CD14-positive monocyte (primary cell): Measurements from ENCODE around the gene ANKRD44. TPM values are rescaled to one million over a fixed set of nuclear protein-coding genes. Genes with fewer than 3 reads are reported as not detected.

Experiments used
- DNase-seq, 3 donors: peaks; one replicate each; pipeline ENCODE4 v3.0.0-alpha.2; 2011 to 2022
- H2AFZ ChIP-seq: 2 replicates; pipeline ENCODE4 v1.6.0; 2012; ENCODE audit warnings: mild to moderate bottlenecking, low read depth, low read length, inconsistent platforms; ENCODE audit not compliant: insufficient read depth, poor library complexity, severe bottlenecking
- H3K27ac ChIP-seq, 2 donors: 1 replicate in 1 of 2; 2 replicates in 1 of 2; pipeline ENCODE4 v1.5.1; 2012 to 2013; ENCODE audit warnings: low read length in 2 of 2, control low read depth in 1 of 2, inconsistent platforms in 1 of 2, low read depth in 1 of 2, mild to moderate bottlenecking in 1 of 2
- H3K27me3 ChIP-seq, 2 donors: one replicate each; pipeline versions ENCODE4 v1.6.0 to v1.6.1; 2011 to 2013; ENCODE audit warnings: low read length in 2 of 2; ENCODE audit not compliant: control insufficient read depth in 2 of 2, insufficient read depth in 2 of 2
- H3K36me3 ChIP-seq, 2 donors: replicated peaks in 1 of 2; 1 replicate in 1 of 2; 2 replicates in 1 of 2; pipeline versions ENCODE4 v1.5.1 to v1.6.1; 2012 to 2013; ENCODE audit warnings: low read length in 2 of 2, control low read depth in 1 of 2, inconsistent platforms in 1 of 2, mild to moderate bottlenecking in 1 of 2; ENCODE audit not compliant: insufficient read depth in 2 of 2, control insufficient read depth in 1 of 2
- H3K4me1 ChIP-seq, 2 donors: 1 replicate in 1 of 2; 2 replicates in 1 of 2; pipeline versions ENCODE4 v1.5.1 to v1.6.1; 2012 to 2013; ENCODE audit warnings: low read length in 2 of 2, control low read depth in 1 of 2, inconsistent platforms in 1 of 2, mild to moderate bottlenecking in 1 of 2, moderate library complexity in 1 of 2; ENCODE audit not compliant: insufficient read depth in 2 of 2, control insufficient read depth in 1 of 2
- H3K4me2 ChIP-seq: replicated peaks from 2 replicates; pipeline ENCODE3; 2012; ENCODE audit warnings: low read length, moderate library complexity, mild to moderate bottlenecking; ENCODE audit not compliant: poor library complexity, severe bottlenecking; ENCODE audit errors: extremely low read depth
- H3K4me3 ChIP-seq, 3 experiments: fragments of 200-600 bp in 1 of 3; sonication (generic) in 1 of 3; replicated peaks in 1 of 3; 1 replicate in 2 of 3; 2 replicates in 1 of 3; pipeline ENCODE4 v1.5.1; 2011 to 2013; ENCODE audit warnings: low read length in 3 of 3, mild to moderate bottlenecking in 3 of 3, control low read depth in 2 of 3, low read depth in 2 of 3, inconsistent platforms in 1 of 3, moderate library complexity in 1 of 3
- H3K79me2 ChIP-seq: 2 replicates; pipeline ENCODE4 v1.6.0; 2012; ENCODE audit warnings: mild to moderate bottlenecking, control low read depth, inconsistent platforms, low read length, moderate library complexity; ENCODE audit not compliant: insufficient read depth
- H3K9ac ChIP-seq: 2 replicates; pipeline ENCODE4 v1.6.0; 2017; ENCODE audit warnings: low read length, mild to moderate bottlenecking; ENCODE audit not compliant: insufficient read depth, poor library complexity, severe bottlenecking
- H3K9me3 ChIP-seq, 2 donors: replicated peaks in 1 of 2; 1 replicate in 1 of 2; 2 replicates in 1 of 2; pipeline versions ENCODE4 v1.5.1 to v1.6.1; 2012 to 2013; ENCODE audit warnings: low read length in 2 of 2, control low read depth in 1 of 2; ENCODE audit not compliant: control insufficient read depth in 1 of 2, insufficient read depth in 1 of 2
- H4K20me1 ChIP-seq: 2 replicates; pipeline ENCODE4 v1.6.0; 2012; ENCODE audit warnings: mild to moderate bottlenecking, low read length, control low read depth, moderate library complexity; ENCODE audit not compliant: insufficient read depth
- H3K27ac Mint-ChIP-seq, 7 donors: one replicate each; pipeline ENCODE4 v1.8.0; 2020; ENCODE audit warnings: mild to moderate bottlenecking in 7 of 7, mixed read lengths in 7 of 7, moderate library complexity in 6 of 7, inconsistent platforms in 2 of 7
- H3K27me3 Mint-ChIP-seq, 3 donors: one replicate each; pipeline ENCODE4 v1.8.0; 2021 to 2022; ENCODE audit warnings: low read depth in 3 of 3, mild to moderate bottlenecking in 3 of 3, mixed read lengths in 3 of 3, moderate library complexity in 3 of 3, inconsistent platforms in 1 of 3
- H3K36me3 Mint-ChIP-seq, 2 donors: one replicate each; pipeline ENCODE4 v1.8.0; 2020; ENCODE audit warnings: mixed read lengths in 2 of 2, inconsistent platforms in 1 of 2, mild to moderate bottlenecking in 1 of 2
- H3K4me1 Mint-ChIP-seq: one replicate; pipeline ENCODE4 v1.8.0; 2020; ENCODE audit warnings: mild to moderate bottlenecking, mixed read lengths
- H3K4me3 Mint-ChIP-seq, 2 donors: one replicate each; pipeline ENCODE4 v1.8.0; 2020; ENCODE audit warnings: mild to moderate bottlenecking in 2 of 2, mixed read lengths in 2 of 2, moderate library complexity in 1 of 2
- H3K9me3 Mint-ChIP-seq, 7 donors: one replicate each; pipeline ENCODE4 v1.8.0; 2020 to 2022; ENCODE audit warnings: mixed read lengths in 7 of 7, mild to moderate bottlenecking in 6 of 7, moderate library complexity in 6 of 7, inconsistent platforms in 2 of 7
- WGBS: methylation state at CpG from one replicate; pipeline ENCODE4 v1.1.5; 2013; ENCODE audit warnings: missing lambda C conversion rate; ENCODE audit not compliant: insufficient coverage; 5-methylcytosine and 5-hydroxymethylcytosine counted together
- intact Hi-C, 2 donors: fragments of 100-400 bp; cut with micrococcal nuclease; formaldehyde crosslinking; loops; one replicate each; pipeline versions ENCODE4 v1.15.0 to v1.15.1; 2023
- polyA plus RNA-seq, 3 donors: library from polyadenylated mRNA; depleted of rRNA in 1 of 3; unstranded in 2 of 3; stranded (reverse) in 1 of 3; fragments of 300-500 nt in 2 of 3; fragments of >200 nt in 1 of 3; fragmentation: Illumina TruSeq in 2 of 3; gene quantifications; 1 replicate in 2 of 3; 2 replicates in 1 of 3; pipeline ENCODE4 v1.2.3, GENCODE V29; 2012 to 2021
- TF ChIP-seq, protein P1 (sequence below): fragments of 200-600 bp; IDR thresholded peaks from one replicate; pipeline ENCODE4 v1.8.0; 2022; ENCODE audit warnings: antibody characterized with exemption, mild to moderate bottlenecking

ANKRD44 gene
- polyA plus RNA-seq, 3 donors = 55.7 to 91.9 (median 64.9) TPM

DNA sequence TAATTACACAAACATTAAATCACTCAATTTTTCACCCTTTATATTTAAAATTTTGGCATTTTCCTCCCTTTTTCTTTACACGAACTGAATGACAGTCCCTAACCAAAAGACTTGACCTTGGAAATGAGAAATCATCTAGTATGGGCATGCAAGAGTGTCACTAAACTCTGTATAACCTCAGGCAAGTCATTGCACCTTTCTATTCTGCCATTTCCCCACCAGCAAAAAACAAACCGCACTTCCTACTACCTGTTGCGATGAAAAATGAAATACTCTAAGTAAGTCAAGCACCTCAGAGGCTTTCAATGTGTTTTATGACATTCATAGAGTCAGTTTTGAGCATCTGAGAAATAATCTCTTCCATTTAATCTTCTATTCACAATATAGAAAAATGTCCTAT, 44.1 kb downstream of the ANKRD44 start:
- H3K4me2 ChIP-seq = no peak overlapping the region

DNA sequence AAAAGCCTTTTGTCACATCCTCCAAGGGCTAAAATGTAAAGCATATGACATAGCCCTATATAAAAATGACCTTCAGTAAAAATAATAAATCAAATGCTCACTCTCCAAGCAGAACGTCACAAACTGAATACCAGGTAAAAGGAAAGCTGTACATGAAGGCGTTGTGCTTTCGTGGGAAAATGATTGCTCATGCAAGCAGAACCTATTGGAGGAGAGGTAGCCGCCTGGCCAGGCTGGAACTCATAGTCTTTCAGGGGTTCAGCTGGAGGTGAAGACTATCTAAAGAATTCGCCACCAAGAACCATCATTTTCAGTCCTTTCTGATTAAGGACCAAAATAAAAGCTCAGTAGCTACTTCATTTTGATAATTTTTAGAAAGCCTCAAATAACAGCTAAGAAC, 44.7 kb downstream of the ANKRD44 start:
- no peak for DNase-seq
- intact Hi-C loops = no loop called here
- H3K9me3 Mint-ChIP-seq = no peaks in the 10 kb centered on the region
- Histone ChIP-seq H3K4me3 (no peak overlapping the region), H3K4me1 (peaks cover 18 to 40% of the 10 kb centered on the region in 2 donors), H3K27ac (no peak overlapping the region), H3K36me3 (no peaks in the 10 kb centered on the region), H3K27me3 (no peaks in the 10 kb centered on the region), H3K9me3 (no peaks in the 10 kb centered on the region), H3K79me2 (peaks cover 98% of the 10 kb centered on the region), H2AFZ (no peak overlapping the region), H3K4me2 (no peak overlapping the region), H3K9ac (no peak overlapping the region), H4K20me1 (peaks cover 89% of the 10 kb centered on the region)
- H3K27ac Mint-ChIP-seq = peak overlapping the region in 3 of 7 donors; percentile 7 to 42 (median 32)
- TF ChIP-seq, protein P1, sequence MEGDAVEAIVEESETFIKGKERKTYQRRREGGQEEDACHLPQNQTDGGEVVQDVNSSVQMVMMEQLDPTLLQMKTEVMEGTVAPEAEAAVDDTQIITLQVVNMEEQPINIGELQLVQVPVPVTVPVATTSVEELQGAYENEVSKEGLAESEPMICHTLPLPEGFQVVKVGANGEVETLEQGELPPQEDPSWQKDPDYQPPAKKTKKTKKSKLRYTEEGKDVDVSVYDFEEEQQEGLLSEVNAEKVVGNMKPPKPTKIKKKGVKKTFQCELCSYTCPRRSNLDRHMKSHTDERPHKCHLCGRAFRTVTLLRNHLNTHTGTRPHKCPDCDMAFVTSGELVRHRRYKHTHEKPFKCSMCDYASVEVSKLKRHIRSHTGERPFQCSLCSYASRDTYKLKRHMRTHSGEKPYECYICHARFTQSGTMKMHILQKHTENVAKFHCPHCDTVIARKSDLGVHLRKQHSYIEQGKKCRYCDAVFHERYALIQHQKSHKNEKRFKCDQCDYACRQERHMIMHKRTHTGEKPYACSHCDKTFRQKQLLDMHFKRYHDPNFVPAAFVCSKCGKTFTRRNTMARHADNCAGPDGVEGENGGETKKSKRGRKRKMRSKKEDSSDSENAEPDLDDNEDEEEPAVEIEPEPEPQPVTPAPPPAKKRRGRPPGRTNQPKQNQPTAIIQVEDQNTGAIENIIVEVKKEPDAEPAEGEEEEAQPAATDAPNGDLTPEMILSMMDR = no peak
- peaks cover 80% of the 10 kb centered on the region for H3K4me1 Mint-ChIP-seq
- peaks cover 0 to 2% (median 0%) of the 10 kb centered on the region in 3 donors for H3K27me3 Mint-ChIP-seq
- 100% methylated on average over 1 of the region's 5 CpGs for WGBS
- no peak overlapping the region for H3K4me3 Mint-ChIP-seq
- peaks cover 10 to 17% of the 10 kb centered on the region in 2 donors for H3K36me3 Mint-ChIP-seq

More for the DNA sequence above, 44.1 kb downstream of the ANKRD44 start:
- WGBS = no CpG with 5 or more reads among the region's 3 CpGs
- H2AFZ ChIP-seq = no peak overlapping the region
- H3K4me1 ChIP-seq = peaks cover 17 to 36% of the 10 kb centered on the region in 2 donors
- Mint-ChIP-seq H3K27ac (peak overlapping the region in 1 of 7 donors; percentile 32), H3K4me1 (peaks cover 77% of the 10 kb centered on the region), H3K36me3 (peaks cover 10 to 17% of the 10 kb centered on the region in 2 donors), H3K9me3 (no peaks in the 10 kb centered on the region), H3K4me3 (no peak overlapping the region), H3K27me3 (peaks cover 0 to 2% (median 0%) of the 10 kb centered on the region in 3 donors)
- H3K4me3 ChIP-seq = no peak overlapping the region
- H3K27ac ChIP-seq = no peak overlapping the region
- intact Hi-C loops = no loop called here
- no peaks in the 10 kb centered on the region for H3K9me3 ChIP-seq
- peaks cover 94% of the 10 kb centered on the region for H4K20me1 ChIP-seq
- H3K79me2 ChIP-seq = peaks cover 100% of the 10 kb centered on the region
- no peak overlapping the region for H3K9ac ChIP-seq
- TF ChIP-seq, protein P1 = no peak
- H3K27me3 ChIP-seq = no peaks in the 10 kb centered on the region
- DNase-seq = no peak
- no peaks in the 10 kb centered on the region for H3K36me3 ChIP-seq
